GM19438 (cell line): ENCODE data around the gene C17orf114.
A peak's percentile ranks its signal among the peaks of the same experiment; 100 is the strongest.

Experiments used
- ATAC-seq: cut with Tn5 transposase; IDR thresholded peaks from one replicate; pipeline ENCODE4 v1.9.1; 2021; ENCODE audit warnings: low read depth; ENCODE audit not compliant: unreplicated experiment

Gene C17orf114

GRCh38 chr17:4802228-4802627, at the start of gene C17orf114:
TSS of gene C17orf114 (minus strand) at chr17:4802328.
- no peak for ATAC-seq

- no peak for ATAC-seq
Measured at GRCh38 chr17:4851084-4851483, 49.0 kb upstream of the C17orf114 start.

- no peak for ATAC-seq
Measured at GRCh38 chr17:4850246-4850645, 48.1 kb upstream of the C17orf114 start.

GRCh38 chr17:4849011-4849536, 46.9 kb upstream of the C17orf114 start:
- no peak for ATAC-seq

GRCh38 chr17:4846635-4847390, 44.7 kb upstream of the C17orf114 start:
- ATAC-seq = no peak

- no peak for ATAC-seq
Measured at GRCh38 chr17:4845118-4845517, 43.0 kb upstream of the C17orf114 start.

GRCh38 chr17:4843321-4844000, 41.3 kb upstream of the C17orf114 start:
- no peak for ATAC-seq

GRCh38 chr17:4842376-4842775, 40.2 kb upstream of the C17orf114 start:
- no peak for ATAC-seq

GRCh38 chr17:4840893-4841242, 38.7 kb upstream of the C17orf114 start:
- no peak for ATAC-seq

GRCh38 chr17:4839965-4840892, 38.1 kb upstream of the C17orf114 start:
- ATAC-seq = no peak

GRCh38 chr17:4839221-4839620, 37.1 kb upstream of the C17orf114 start:
- no peak for ATAC-seq

- ATAC-seq = no peak
Measured at GRCh38 chr17:4838309-4838785, 36.2 kb upstream of the C17orf114 start.

- no peak for ATAC-seq
Measured at GRCh38 chr17:4837471-4838308, 35.6 kb upstream of the C17orf114 start.

GRCh38 chr17:4836221-4836620, 34.1 kb upstream of the C17orf114 start:
- ATAC-seq = no peak

GRCh38 chr17:4834681-4835020, 32.5 kb upstream of the C17orf114 start:
- no peak for ATAC-seq

- ATAC-seq = no peak
Measured at GRCh38 chr17:4833941-4834680, 32.0 kb upstream of the C17orf114 start.

- peak; percentile 79 for ATAC-seq
Measured at GRCh38 chr17:4833178-4833940, 31.2 kb upstream of the C17orf114 start, which contains the start of gene MINK1. TSS of gene MINK1 (plus strand) at chr17:4833340. CDS start at chr17:4833584, 244 bp downstream.

GRCh38 chr17:4832829-4833177, 30.7 kb upstream of the C17orf114 start:
- peak; percentile 16 for ATAC-seq

GRCh38 chr17:4827399-4827798, 25.3 kb upstream of the C17orf114 start:
- ATAC-seq = no peak
